Liver (tissue), 9 donors: ENCODE measurements around the gene TAL2. TPM values are rescaled to one million over a fixed set of nuclear protein-coding genes. Genes with fewer than 3 reads are reported as not detected.

Source experiments
- DNase-seq: peaks from one replicate; pipeline ENCODE4 v3.0.0-alpha.2; 2017; ENCODE audit warnings: low spot score
- H3K27ac ChIP-seq, 2 donors: one replicate each; pipeline ENCODE4 v1.7.0; 2013; ENCODE audit warnings: inconsistent platforms in 2 of 2, low read length in 2 of 2, control low read depth in 1 of 2, low read depth in 1 of 2, mild to moderate bottlenecking in 1 of 2
- H3K27me3 ChIP-seq, 4 donors: one replicate each; pipeline versions ENCODE4 v1.6.1 to v1.7.0; 2013; ENCODE audit warnings: low read length in 3 of 4, inconsistent platforms in 1 of 4, mild to moderate bottlenecking in 1 of 4, moderate library complexity in 1 of 4; ENCODE audit not compliant: control insufficient read depth in 4 of 4, insufficient read depth in 4 of 4
- H3K36me3 ChIP-seq, 4 donors: one replicate each; pipeline versions ENCODE4 v1.6.1 to v1.7.0; 2013; ENCODE audit warnings: low read length in 3 of 4, mild to moderate bottlenecking in 3 of 4, low read depth in 1 of 4, moderate library complexity in 1 of 4; ENCODE audit not compliant: control insufficient read depth in 4 of 4, insufficient read depth in 3 of 4
- H3K4me1 ChIP-seq, 4 donors: one replicate each; pipeline versions ENCODE4 v1.6.1 to v1.7.0; 2013; ENCODE audit warnings: low read length in 3 of 4, mild to moderate bottlenecking in 3 of 4, moderate library complexity in 1 of 4; ENCODE audit not compliant: control insufficient read depth in 4 of 4, insufficient read depth in 4 of 4
- H3K4me3 ChIP-seq, 3 donors: one replicate each; pipeline versions ENCODE4 v1.6.1 to v1.7.0; 2013; ENCODE audit warnings: low read length in 3 of 3, control low read depth in 1 of 3, low read depth in 1 of 3, mild to moderate bottlenecking in 1 of 3
- H3K9ac ChIP-seq, 2 donors: one replicate each; pipeline ENCODE4 v1.7.0; 2013; ENCODE audit warnings: low read length in 2 of 2, mild to moderate bottlenecking in 2 of 2, moderate library complexity in 2 of 2, control low read depth in 1 of 2, low read depth in 1 of 2
- H3K9me3 ChIP-seq, 4 donors: one replicate each; pipeline versions ENCODE4 v1.6.1 to v1.7.0; 2013; ENCODE audit warnings: low read length in 3 of 4; ENCODE audit not compliant: control insufficient read depth in 4 of 4
- FOXA1 ChIP-seq: IDR thresholded peaks from 2 replicates; pipeline ENCODE4 v1.6.1; 2016; ENCODE audit warnings: antibody characterized with exemption
- FOXA2 ChIP-seq: IDR thresholded peaks from 2 replicates; pipeline ENCODE4 v1.6.1; 2016; ENCODE audit warnings: antibody characterized with exemption
- GABPA ChIP-seq, 2 donors: IDR thresholded peaks in 1 of 2; conservative IDR thresholded peaks in 1 of 2; 2 replicates each; pipeline ENCODE4 v1.6.1; 2016; ENCODE audit warnings: antibody characterized with exemption in 2 of 2, mild to moderate bottlenecking in 1 of 2, moderate library complexity in 1 of 2
- HNF4A ChIP-seq, 2 donors: conservative IDR thresholded peaks; 2 replicates each; pipeline ENCODE4 v1.6.1; 2016; ENCODE audit warnings: antibody characterized with exemption in 2 of 2, mild to moderate bottlenecking in 2 of 2
- HNF4G ChIP-seq: IDR thresholded peaks from 2 replicates; pipeline ENCODE4 v1.6.1; 2016; ENCODE audit warnings: antibody characterized with exemption
- MAX ChIP-seq: IDR thresholded peaks from 2 replicates; pipeline ENCODE4 v1.6.1; 2016; ENCODE audit warnings: antibody characterized with exemption
- RAD21 ChIP-seq, 2 donors: IDR thresholded peaks; 2 replicates each; pipeline ENCODE4 v1.6.1; 2016; ENCODE audit warnings: antibody characterized with exemption in 2 of 2, mild to moderate bottlenecking in 2 of 2
- REST ChIP-seq: IDR thresholded peaks from 2 replicates; pipeline ENCODE4 v1.6.1; 2016; ENCODE audit warnings: antibody characterized with exemption, mild to moderate bottlenecking
- WGBS: extraction: QIAGEN DNeasy Blood & Tissue Kit; methylation state at CpG from one replicate; pipeline ENCODE4 v1.1.7; 2013; 5-methylcytosine and 5-hydroxymethylcytosine counted together
- polyA plus RNA-seq, 2 donors: library from polyadenylated mRNA; stranded (reverse) in 1 of 2; unstranded in 1 of 2; fragments of 200-250 nt in 1 of 2; fragments of >200 nt in 1 of 2; fragmentation: Nextera tagmentation in 1 of 2; extraction: Ambion mirVana in 1 of 2; gene quantifications; one replicate each; pipeline versions ENCODE4 v1.2.1 to v1.2.3, GENCODE V29; 2013 to 2015
- total RNA-seq, 2 donors: library from RNA; depleted of rRNA; stranded (reverse); fragments of >200 nt; gene quantifications; one replicate each; pipeline ENCODE4 v1.2.3, GENCODE V29; 2014
- donor health status: healthy.
- donor health status: healthy.
- donor health status: healthy.
- donor health status: healthy.
- donor health status: healthy.

The TAL2 gene
- total and polyA plus RNA-seq, 4 donors: 0.19 to 0.20 TPM; not detected in 2

DNA sequence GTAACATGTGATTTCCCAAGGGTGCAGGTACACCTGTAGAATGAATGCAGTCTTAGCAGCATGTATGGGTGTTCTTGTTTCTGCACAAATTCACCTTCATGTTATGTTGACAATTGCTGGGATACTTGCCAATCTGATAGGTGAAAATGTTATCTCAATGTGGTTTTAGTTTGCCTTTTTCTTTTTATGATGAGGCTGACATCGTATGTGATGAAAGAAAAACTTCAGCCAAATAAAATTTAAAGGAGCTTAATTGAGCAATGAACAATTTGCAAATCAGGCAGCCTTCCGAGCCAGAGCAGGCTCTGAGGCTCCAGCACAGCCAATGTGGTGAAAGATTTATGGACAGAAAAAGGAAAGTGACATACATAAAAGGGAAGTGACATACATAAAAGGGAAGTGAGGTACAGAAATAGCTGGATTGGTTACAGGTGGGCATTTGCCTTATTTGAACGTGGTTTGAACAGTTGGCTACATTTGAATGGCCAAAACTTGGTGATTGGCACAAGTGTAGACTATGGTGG is 10.5 kb downstream of the TAL2 start:
- Histone ChIP-seq H3K27ac (no peak overlapping the region), H3K36me3 (no peaks in the 10 kb centered on the region), H3K4me3 (no peak overlapping the region), H3K9me3 (no peaks in the 10 kb centered on the region), H3K4me1 (peaks cover 2 to 37% (median 14%) of the 10 kb centered on the region in 4 donors), H3K27me3 (no peaks in the 10 kb centered on the region), H3K9ac (no peak overlapping the region)
- TF ChIP-seq HNF4G (no peak), HNF4A (conservative IDR thresholded peaks at IDR 0.05) (peak in 1 of 2 donors; percentile 4)
- no peak for DNase-seq
- 26% methylated on average over 3 of the region's 3 CpGs for WGBS

DNA sequence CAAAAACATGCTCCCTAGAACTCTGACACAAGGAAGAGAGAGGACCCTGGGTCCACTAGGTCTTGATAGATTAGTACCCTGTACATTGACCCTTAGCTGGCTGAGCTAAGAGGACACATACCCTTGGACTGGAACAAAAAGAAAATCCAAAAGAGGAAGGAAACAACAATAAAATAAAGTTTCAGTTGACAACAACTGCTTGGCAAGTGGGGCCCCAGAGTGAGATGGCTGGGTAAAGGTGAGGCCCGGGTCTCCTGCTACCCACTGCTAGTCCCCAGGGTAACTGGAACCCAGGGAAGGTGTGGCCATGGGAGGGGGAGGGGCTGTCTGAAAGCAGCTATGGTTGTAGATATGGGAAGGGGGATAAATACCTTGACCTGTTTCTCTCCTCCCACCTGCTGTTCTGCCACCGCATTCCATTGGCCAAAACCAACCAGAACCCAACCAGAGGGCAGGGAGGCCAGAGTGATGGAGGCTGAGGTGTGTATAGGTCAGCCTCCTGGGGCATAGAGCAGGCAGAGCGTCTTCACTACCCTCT is 11.7 kb downstream of the TAL2 start:
- TF ChIP-seq HNF4A (conservative IDR thresholded peaks at IDR 0.05) (peak; percentile 15 to 24), GABPA (IDR thresholded peaks at IDR 0.05 in 1 of 2, conservative IDR thresholded peaks at IDR 0.05 in 1 of 2) (no peak)
- WGBS: 85% methylated on average over 3 of the region's 3 CpGs
- no peaks in the 10 kb centered on the region for H3K36me3 ChIP-seq

DNA sequence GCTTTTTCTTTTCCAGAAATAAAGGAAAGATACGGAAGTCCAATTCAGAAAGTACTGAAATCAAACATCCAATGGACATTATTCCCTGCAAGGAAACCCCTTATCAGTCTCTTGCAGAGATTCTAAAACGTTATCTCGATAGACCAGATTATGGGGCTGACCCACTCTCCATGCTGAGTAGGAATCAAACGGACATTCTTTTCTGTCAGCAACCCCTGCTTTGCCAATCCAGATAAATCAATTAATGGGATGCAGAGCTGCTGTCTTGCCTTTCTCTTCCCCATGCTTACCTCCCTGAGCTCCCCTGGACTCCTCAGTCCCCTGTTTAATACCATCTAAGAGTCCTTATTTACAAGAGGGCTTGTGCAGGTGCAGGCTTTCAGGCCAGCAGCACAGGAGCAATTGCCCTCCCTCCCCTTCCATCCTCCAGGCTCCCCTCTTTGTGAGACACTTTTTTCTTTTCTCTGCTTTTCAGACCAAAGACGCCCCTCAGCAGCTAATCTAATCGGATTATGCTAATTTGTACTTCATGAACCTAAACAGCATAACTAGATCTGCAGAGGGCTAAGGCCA is 14.2 kb downstream of the TAL2 start:
- Histone ChIP-seq H3K36me3 (no peaks in the 10 kb centered on the region), H3K9me3 (no peaks in the 10 kb centered on the region)
- 83% methylated on average over 6 of the region's 6 CpGs for WGBS

More for the DNA sequence above, 11.7 kb downstream of the TAL2 start:
- Histone ChIP-seq H3K4me1 (peaks cover 2 to 47% (median 17%) of the 10 kb centered on the region in 4 donors), H3K9me3 (no peaks in the 10 kb centered on the region), H3K4me3 (no peak overlapping the region), H3K27me3 (no peaks in the 10 kb centered on the region), H3K9ac (no peak overlapping the region), H3K27ac (no peak overlapping the region)
- no peak for DNase-seq

More for the DNA sequence above, 14.2 kb downstream of the TAL2 start:
- Histone ChIP-seq H3K9ac (no peak overlapping the region), H3K4me1 (peaks cover 2 to 37% (median 13%) of the 10 kb centered on the region in 4 donors), H3K27me3 (no peaks in the 10 kb centered on the region), H3K4me3 (no peak overlapping the region), H3K27ac (no peak overlapping the region)
- no peak for DNase-seq
- TF ChIP-seq HNF4A (conservative IDR thresholded peaks at IDR 0.05) (no peak), GABPA (IDR thresholded peaks at IDR 0.05 in 1 of 2, conservative IDR thresholded peaks at IDR 0.05 in 1 of 2) (no peak), FOXA2 (no peak), HNF4G (no peak), FOXA1 (no peak), REST (no peak), RAD21 (IDR thresholded peaks at IDR 0.05) (no peak), MAX (no peak)
